ENCODE data around the gene PUS1. TPM values are rescaled to one million over a fixed set of nuclear protein-coding genes. Genes with fewer than 3 reads are reported as not detected.

Gene PUS1
- total and polyA plus RNA-seq, 2 of the 8 experiments (the other 6 are each of a cell fraction or from before 2014, with no cell fraction given): 48.1 to 81.2 TPM

GRCh38 chr12:131917139-131917710 lies 11.9 kb upstream of the PUS1 start (continued):
- TF ChIP-seq ZNF274 (IDR thresholded peaks at IDR 0.05; ENCODE audit: borderline replicate concordance, extremely low read depth, low read length): no peak
- TF ChIP-seq, protein P1, sequence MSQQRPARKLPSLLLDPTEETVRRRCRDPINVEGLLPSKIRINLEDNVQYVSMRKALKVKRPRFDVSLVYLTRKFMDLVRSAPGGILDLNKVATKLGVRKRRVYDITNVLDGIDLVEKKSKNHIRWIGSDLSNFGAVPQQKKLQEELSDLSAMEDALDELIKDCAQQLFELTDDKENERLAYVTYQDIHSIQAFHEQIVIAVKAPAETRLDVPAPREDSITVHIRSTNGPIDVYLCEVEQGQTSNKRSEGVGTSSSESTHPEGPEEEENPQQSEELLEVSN (IDR thresholded peaks at IDR 0.05): no peak
- TF ChIP-seq MAX (IDR thresholded peaks at IDR 0.05): no peak
- no peak for TF ChIP-seq HDAC2 (IDR thresholded peaks at IDR 0.05; ENCODE audit: borderline replicate concordance in 1 of 2, low read depth in 2 of 2, low read length in 2 of 2)
- no peak for TF ChIP-seq USF2 (IDR thresholded peaks at IDR 0.05; ENCODE audit: low read length)
- no peak for TF ChIP-seq TAF1 (IDR thresholded peaks at IDR 0.05; ENCODE audit: low read depth, low read length)
- no peak for TF ChIP-seq CBX8 (IDR thresholded peaks at IDR 0.05; ENCODE audit: borderline replicate concordance, low read depth, low read length)
